H1 (cell line): ENCODE measurements around the gene ROBO2. TPM values are rescaled to one million over a fixed set of nuclear protein-coding genes. Genes with fewer than 3 reads are reported as not detected.

ENCODE experiments used
- CTCF ChIA-PET: fragments of 300-600 bp; sonication (Branson Sonifier 250); formaldehyde crosslinking; loops from one replicate; lab custom pipeline; 2021; ENCODE audit not compliant: partially characterized antibody; lab: Charles Lee
- POLR2A ChIA-PET: fragments of 300-600 bp; sonication (Branson Sonifier 250); formaldehyde crosslinking; loops from one replicate; lab custom pipeline; 2021; ENCODE audit warnings: inconsistent platforms; ENCODE audit not compliant: partially characterized antibody; lab: Charles Lee
- DNase-seq, 2 experiments: peaks; one replicate each; pipeline versions ENCODE4 v3.0.0 to v3.0.0-alpha.2; 2010 to 2022; ENCODE audit warnings: low spot score in 2 of 2, low read depth in 1 of 2, mixed read lengths in 1 of 2
- FAIRE-seq: peaks from 2 replicates; lab custom pipeline; 2011; peaks lifted over from hg19 to GRCh38; lab: Jason Lieb, UNC
- H2AFZ ChIP-seq: 2 replicates; pipeline ENCODE4 v1.8.1; 2012; ENCODE audit warnings: low read length, inconsistent platforms
- H2AK5ac ChIP-seq: 2 replicates; pipeline ENCODE4 v1.6.1; 2013; ENCODE audit warnings: low read depth, low read length
- H2BK120ac ChIP-seq: replicated peaks from 2 replicates; pipeline ENCODE3; 2013; ENCODE audit warnings: low read depth, low read length, inconsistent platforms
- H2BK12ac ChIP-seq: 2 replicates; pipeline ENCODE4 v1.6.1; 2013; ENCODE audit warnings: low read depth, low read length
- H2BK15ac ChIP-seq: 2 replicates; pipeline ENCODE4 v1.6.1; 2013; ENCODE audit warnings: low read length
- H2BK20ac ChIP-seq: 2 replicates; pipeline ENCODE4 v1.6.1; 2013; ENCODE audit warnings: low read length
- H2BK5ac ChIP-seq: 2 replicates; pipeline ENCODE4 v1.6.1; 2013; ENCODE audit warnings: low read depth, low read length
- H3K14ac ChIP-seq: 2 replicates; pipeline ENCODE4 v1.6.1; 2013; ENCODE audit warnings: inconsistent platforms; ENCODE audit not compliant: insufficient read length
- H3K18ac ChIP-seq: 2 replicates; pipeline ENCODE4 v1.6.1; 2013; ENCODE audit warnings: low read length; ENCODE audit errors: extremely low read depth
- H3K23ac ChIP-seq: 2 replicates; pipeline ENCODE4 v1.6.1; 2013; ENCODE audit warnings: inconsistent platforms; ENCODE audit not compliant: insufficient read length
- H3K23me2 ChIP-seq: 2 replicates; pipeline ENCODE4 v1.6.1; 2013; ENCODE audit warnings: low read depth, low read length
- H3K27ac ChIP-seq: 2 replicates; pipeline ENCODE4 v1.6.1; 2011; ENCODE audit warnings: low read depth, low read length, inconsistent platforms
- H3K27me3 ChIP-seq, 4 experiments: replicated peaks in 1 of 4; 1 replicate in 1 of 4; 2 replicates in 3 of 4; pipeline versions ENCODE4 v1.6.1 to v1.8.1; 2011 to 2013; ENCODE audit warnings: low read length in 3 of 4, mild to moderate bottlenecking in 3 of 4, inconsistent platforms in 2 of 4, mixed read lengths in 2 of 4, moderate library complexity in 1 of 4; ENCODE audit not compliant: control insufficient read depth in 3 of 4, insufficient read depth in 3 of 4; ENCODE audit errors: extremely low read depth in 1 of 4
- H3K36me3 ChIP-seq, 4 experiments: 2 replicates each; pipeline versions ENCODE4 v1.6.1 to v1.8.1; 2011 to 2013; ENCODE audit warnings: mild to moderate bottlenecking in 4 of 4, low read length in 3 of 4, moderate library complexity in 2 of 4, control low read depth in 1 of 4, inconsistent platforms in 1 of 4; ENCODE audit not compliant: insufficient read depth in 4 of 4, control insufficient read depth in 2 of 4
- H3K4ac ChIP-seq: replicated peaks from 2 replicates; pipeline ENCODE3; 2013; ENCODE audit warnings: low read length, low read depth, mixed read lengths, inconsistent platforms; ENCODE audit not compliant: insufficient read length
- H3K4me1 ChIP-seq, 4 experiments: replicated peaks in 1 of 4; 1 replicate in 1 of 4; 2 replicates in 3 of 4; pipeline versions ENCODE4 v1.6.1 to v1.8.1; 2011 to 2013; ENCODE audit warnings: low read length in 3 of 4, inconsistent platforms in 2 of 4, mixed read lengths in 1 of 4; ENCODE audit not compliant: insufficient read depth in 4 of 4, control insufficient read depth in 3 of 4
- H3K4me2 ChIP-seq, 2 experiments: 2 replicates each; pipeline versions ENCODE4 v1.6.1 to v1.8.1; 2011 to 2013; ENCODE audit warnings: low read depth in 2 of 2, low read length in 2 of 2, control low read depth in 1 of 2, inconsistent platforms in 1 of 2, mild to moderate bottlenecking in 1 of 2; ENCODE audit not compliant: insufficient read depth in 1 of 2
- H3K4me3 ChIP-seq, 4 experiments: fragments of 200-600, 300-600 bp in 1 of 4; sonication (generic), shearing (Covaris generic), sonication (Bioruptor Twin) in 1 of 4; 2 replicates each; pipeline versions ENCODE4 v1.5.1 to v1.8.1; 2011 to 2016; ENCODE audit warnings: low read length in 4 of 4, low read depth in 3 of 4, control low read depth in 2 of 4, inconsistent platforms in 2 of 4, mild to moderate bottlenecking in 2 of 4, mixed read lengths in 1 of 4, moderate library complexity in 1 of 4; ENCODE audit not compliant: insufficient read depth in 2 of 4; ENCODE audit errors: extremely low read depth in 1 of 4
- H3K56ac ChIP-seq: replicated peaks from 2 replicates; pipeline ENCODE3; 2013; ENCODE audit warnings: low read depth, mild to moderate bottlenecking, mixed read lengths, low read length, inconsistent platforms; ENCODE audit not compliant: insufficient read length
- H3K79me1 ChIP-seq: 2 replicates; pipeline ENCODE4 v1.6.1; 2013; ENCODE audit warnings: low read depth, low read length, control low read depth
- H3K79me2 ChIP-seq, 2 experiments: 2 replicates each; pipeline versions ENCODE4 v1.6.1 to v1.8.1; 2012 to 2013; ENCODE audit warnings: low read length in 2 of 2, mild to moderate bottlenecking in 2 of 2, inconsistent platforms in 1 of 2; ENCODE audit not compliant: insufficient read depth in 2 of 2, control insufficient read depth in 1 of 2
- H3K9ac ChIP-seq, 4 experiments: replicated peaks in 1 of 4; 1 replicate in 1 of 4; 2 replicates in 3 of 4; pipeline versions ENCODE4 v1.6.1 to v1.8.1; 2011 to 2013; ENCODE audit warnings: low read depth in 3 of 4, low read length in 3 of 4, control low read depth in 2 of 4, mild to moderate bottlenecking in 2 of 4, moderate library complexity in 2 of 4, inconsistent platforms in 1 of 4; ENCODE audit errors: extremely low read depth in 1 of 4
- H3K9me3 ChIP-seq, 2 experiments: 2 replicates each; pipeline versions ENCODE4 v1.6.1 to v1.8.1; 2012 to 2013; ENCODE audit warnings: mild to moderate bottlenecking in 2 of 2, moderate library complexity in 2 of 2, control low read depth in 1 of 2, inconsistent platforms in 1 of 2, low read depth in 1 of 2, low read length in 1 of 2, mixed read lengths in 1 of 2; ENCODE audit not compliant: insufficient read depth in 2 of 2
- H4K20me1 ChIP-seq, 2 experiments: replicated peaks in 1 of 2; 2 replicates each; pipeline versions ENCODE3 to v1.8.1; 2011 to 2013; ENCODE audit warnings: inconsistent platforms in 2 of 2, low read length in 2 of 2, mild to moderate bottlenecking in 1 of 2; ENCODE audit not compliant: insufficient read depth in 2 of 2, control insufficient read depth in 1 of 2
- H4K5ac ChIP-seq: 2 replicates; pipeline ENCODE4 v1.6.1; 2013; ENCODE audit warnings: low read length, low read depth, mixed read lengths, inconsistent platforms; ENCODE audit not compliant: insufficient read length
- H4K8ac ChIP-seq: 2 replicates; pipeline ENCODE4 v1.8.0; 2013; ENCODE audit warnings: mild to moderate bottlenecking, moderate library complexity, low read length, inconsistent platforms; ENCODE audit not compliant: insufficient read depth; ENCODE audit errors: extremely low read depth
- H4K91ac ChIP-seq: replicated peaks from 2 replicates; pipeline ENCODE3; 2013; ENCODE audit warnings: low read length, mixed read lengths, inconsistent platforms; ENCODE audit not compliant: insufficient read length
- BCL11A ChIP-seq, 2 experiments: IDR thresholded peaks; one replicate each; pipeline ENCODE4 v1.6.1; 2011; ENCODE audit warnings: low read depth in 2 of 2, low read length in 2 of 2, mild to moderate bottlenecking in 2 of 2
- CBX5 ChIP-seq: fragments of 300-800, 300-1000 bp; sonication (generic); IDR thresholded peaks from 2 replicates; pipeline ENCODE4 v1.7.1; 2016; ENCODE audit warnings: antibody characterized with exemption, low read length, low read depth
- CBX8 ChIP-seq: fragments of 300-800, 300-1000 bp; sonication (generic); IDR thresholded peaks from 2 replicates; pipeline ENCODE4 v1.7.1; 2016; ENCODE audit warnings: low read depth, low read length, borderline replicate concordance
- EZH2 ChIP-seq: fragments of 200-600 bp; sonication (generic); IDR thresholded peaks from 2 replicates; pipeline ENCODE4 v1.7.1; 2012; ENCODE audit warnings: low read depth, mild to moderate bottlenecking, moderate library complexity, low read length, inconsistent platforms; ENCODE audit not compliant: severe bottlenecking
- HDAC6 ChIP-seq: IDR thresholded peaks from one replicate; pipeline ENCODE4 v1.7.1; 2012; ENCODE audit warnings: low read depth, mild to moderate bottlenecking, inconsistent platforms, low read length, moderate library complexity
- KDM1A ChIP-seq: fragments of 200-600, 300-600 bp; sonication (generic); IDR thresholded peaks from 2 replicates; pipeline ENCODE4 v1.7.1; 2016; ENCODE audit warnings: mild to moderate bottlenecking, low read length, borderline replicate concordance
- RAD21 ChIP-seq, 2 experiments: IDR thresholded peaks in 1 of 2; conservative IDR thresholded peaks in 1 of 2; 2 replicates each; pipeline ENCODE4 v1.6.1; 2011; ENCODE audit warnings: low read depth in 2 of 2, low read length in 2 of 2, improper control_type of control experiment in 1 of 2, inconsistent platforms in 1 of 2, mild to moderate bottlenecking in 1 of 2, moderate library complexity in 1 of 2
- RBBP5 ChIP-seq: IDR thresholded peaks from 2 replicates; pipeline ENCODE4 v1.7.1; 2012; ENCODE audit warnings: low read depth, mild to moderate bottlenecking, inconsistent platforms, low read length, moderate library complexity, borderline replicate concordance
- WGBS, 2 experiments: shearing (Covaris generic) in 1 of 2; methylation state at CpG; one replicate each; pipeline versions ENCODE4 v1.1.6 to v1.1.7; 2013 to 2015; ENCODE audit warnings: low lambda C conversion rate in 2 of 2, mixed read lengths in 2 of 2, inconsistent platforms in 1 of 2, low coverage in 1 of 2, missing lambda C conversion rate in 1 of 2; ENCODE audit not compliant: insufficient replicate concordance in 2 of 2, insufficient coverage in 1 of 2, insufficient read length in 1 of 2; ENCODE audit errors: extremely low coverage in 1 of 2, missing lambda C conversion rate in 1 of 2; 5-methylcytosine and 5-hydroxymethylcytosine counted together
- polyA plus RNA-seq, 7 experiments: library from polyadenylated mRNA; depleted of rRNA in 3 of 7; stranded (reverse) in 5 of 7; unstranded in 2 of 7; fragments of >200 nt in 5 of 7; fragments of 200-250 nt in 2 of 7; gene quantifications; 1 replicate in 5 of 7; 2 replicates in 1 of 7; 4 replicates in 1 of 7; pipeline versions ENCODE4 v1.2.1 to v1.2.3, GENCODE V29; 2011 to 2013; ENCODE audit warnings: missing spikeins in 2 of 7, mixed read lengths in 2 of 7
- total RNA-seq: library from RNA; stranded (reverse); fragmentation: NEBNext Ultra II Directional; extraction: Animal tissue kit (Norgen Biotek cat#: 25700); gene quantifications from 2 replicates; pipeline ENCODE4 v1.2.1, GENCODE V29; 2021
- TF ChIP-seq, protein P1 (sequence below): IDR thresholded peaks from 2 replicates; pipeline ENCODE4 v1.6.1; 2011; ENCODE audit warnings: low read length, improper control_type of control experiment
- TF ChIP-seq, protein P2 (sequence below): IDR thresholded peaks from 2 replicates; pipeline ENCODE4 v1.6.1; 2011; ENCODE audit warnings: low read depth, mild to moderate bottlenecking, low read length; ENCODE audit not compliant: insufficient read depth

ROBO2 gene
- total and polyA plus RNA-seq, 2 of the 8 experiments (the other 6 are each of a cell fraction or from before 2014, with no cell fraction given): 1.5 to 2.9 TPM

DNA sequence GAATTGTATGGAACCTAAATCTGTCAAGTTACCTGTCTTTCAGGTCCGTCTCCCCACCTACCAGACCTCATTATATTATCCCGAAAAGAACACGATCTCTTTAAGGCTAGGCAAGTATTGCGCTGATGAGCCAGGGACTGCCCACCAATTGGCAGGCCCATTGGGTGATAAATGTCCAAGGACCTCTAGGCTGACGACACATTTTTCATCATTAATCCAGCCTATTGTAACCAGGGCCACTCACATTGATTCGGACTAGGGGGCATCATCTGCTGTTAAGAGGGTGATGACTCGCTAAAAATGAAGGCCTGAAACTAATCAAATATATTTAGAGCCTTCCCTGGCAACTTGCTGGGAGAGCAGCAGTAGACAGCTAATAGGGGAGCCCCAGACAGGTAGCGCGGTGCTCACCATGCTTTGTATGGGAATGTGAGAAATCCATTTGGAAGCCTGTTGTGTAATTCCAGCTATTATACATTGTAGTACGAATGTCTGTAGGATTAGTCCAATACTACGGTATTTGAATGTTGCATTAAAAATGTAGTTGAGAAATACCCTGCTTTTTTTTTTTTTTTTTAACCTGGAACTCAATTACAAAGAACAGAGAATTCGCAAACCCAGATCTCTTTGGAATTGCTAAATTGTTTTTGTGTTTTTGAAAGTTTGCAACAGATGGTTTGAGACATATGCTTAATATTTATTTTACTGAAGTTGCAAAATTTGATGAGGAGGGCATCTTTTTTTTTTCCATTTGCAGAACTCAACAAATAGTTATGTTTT is 156.1 kb downstream of the ROBO2 start:
- CTCF ChIA-PET: interaction anchor here (0.6 kb wide), 1 partner anchor 767 kb away, joined by 3 read pairs; no protein-coding TSS in a partner anchor
- TF ChIP-seq CBX8: no peak
- TF ChIP-seq, protein P1, sequence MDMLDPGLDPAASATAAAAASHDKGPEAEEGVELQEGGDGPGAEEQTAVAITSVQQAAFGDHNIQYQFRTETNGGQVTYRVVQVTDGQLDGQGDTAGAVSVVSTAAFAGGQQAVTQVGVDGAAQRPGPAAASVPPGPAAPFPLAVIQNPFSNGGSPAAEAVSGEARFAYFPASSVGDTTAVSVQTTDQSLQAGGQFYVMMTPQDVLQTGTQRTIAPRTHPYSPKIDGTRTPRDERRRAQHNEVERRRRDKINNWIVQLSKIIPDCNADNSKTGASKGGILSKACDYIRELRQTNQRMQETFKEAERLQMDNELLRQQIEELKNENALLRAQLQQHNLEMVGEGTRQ: no peak
- no peak for TF ChIP-seq EZH2
- TF ChIP-seq BCL11A (IDR thresholded peaks at IDR 0.05; ENCODE audit: low read depth in 2 of 2, low read length in 2 of 2): no peak
- no peak for TF ChIP-seq RBBP5
- no peak for TF ChIP-seq KDM1A
- no peak for TF ChIP-seq CBX5
- TF ChIP-seq, protein P2, sequence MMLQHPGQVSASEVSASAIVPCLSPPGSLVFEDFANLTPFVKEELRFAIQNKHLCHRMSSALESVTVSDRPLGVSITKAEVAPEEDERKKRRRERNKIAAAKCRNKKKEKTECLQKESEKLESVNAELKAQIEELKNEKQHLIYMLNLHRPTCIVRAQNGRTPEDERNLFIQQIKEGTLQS: no peak
- TF ChIP-seq RAD21 (IDR thresholded peaks at IDR 0.05 in 1 of 2, conservative IDR thresholded peaks at IDR 0.05 in 1 of 2; ENCODE audit: low read depth in 2 of 2, low read length in 2 of 2): no peak
- no peak for TF ChIP-seq HDAC6

More for the DNA sequence above, 156.1 kb downstream of the ROBO2 start:
- Histone ChIP-seq H2AK5ac (no peak overlapping the region), H3K9ac (no peak overlapping the region), H3K56ac (no peak overlapping the region), H3K23ac (no peak overlapping the region), H2BK120ac (no peak overlapping the region), H3K4me3 (no peak overlapping the region), H3K4ac (no peak overlapping the region), H3K9me3 (no peaks in the 10 kb centered on the region), H3K18ac (no peak overlapping the region), H4K5ac (no peak overlapping the region), H3K14ac (no peak overlapping the region), H2BK12ac (no peak overlapping the region), H2AFZ (no peak overlapping the region), H3K27me3 (no peaks in the 10 kb centered on the region), H4K8ac (no peak overlapping the region), H2BK5ac (no peak overlapping the region), H4K20me1 (no peaks in the 10 kb centered on the region), H3K27ac (no peak overlapping the region), H3K23me2 (no peaks in the 10 kb centered on the region), H2BK20ac (no peak overlapping the region), H3K4me1 (no peaks in the 10 kb centered on the region), H3K36me3 (no peaks in the 10 kb centered on the region), H3K79me1 (no peaks in the 10 kb centered on the region), H3K79me2 (no peaks in the 10 kb centered on the region), H4K91ac (no peak overlapping the region), H3K4me2 (no peak overlapping the region), H2BK15ac (no peak overlapping the region)
- WGBS, 2 experiments: 91% methylated on average over 12 of the region's 12 CpGs; no CpG with 5 or more reads in 1 of the 2 experiments
- FAIRE-seq: no peak
- POLR2A ChIA-PET: no interaction called here
- no peak for DNase-seq
